AG04450 (cell line): ENCODE data around the gene NOVA1. TPM values are rescaled to one million over a fixed set of nuclear protein-coding genes. Genes with fewer than 3 reads are reported as not detected.

Experiments used
- CTCF ChIA-PET: fragments of 300-600, 350-600 bp; formaldehyde crosslinking; extraction: SDS; loops from one replicate; lab custom pipeline; 2022; ENCODE audit warnings: antibody characterized with exemption, inconsistent platforms; lab: Charles Lee
- POLR2A ChIA-PET: fragments of 350-600 bp; formaldehyde crosslinking; extraction: SDS; loops from one replicate; lab custom pipeline; 2021; ENCODE audit warnings: antibody characterized with exemption, inconsistent platforms; lab: Yijun Ruan, JAX
- DNase-seq: peaks from one replicate; pipeline ENCODE4 v3.0.0-alpha.2; 2011; ENCODE audit warnings: low read depth, low spot score
- H3K27ac ChIP-seq: one replicate; pipeline ENCODE4 v1.5.1; 2012; ENCODE audit warnings: low read depth, low read length, control low read depth
- H3K27me3 ChIP-seq: one replicate; pipeline ENCODE4 v1.6.0; 2012; ENCODE audit warnings: low read length; ENCODE audit not compliant: control insufficient read depth, insufficient read depth
- H3K4me3 ChIP-seq: 2 replicates; pipeline ENCODE4 v1.5.1; 2011; ENCODE audit warnings: mild to moderate bottlenecking, low read depth, low read length, control low read depth
- H3K9me3 ChIP-seq: 2 replicates; pipeline ENCODE4 v1.5.1; 2012; ENCODE audit warnings: low read length; ENCODE audit not compliant: control insufficient read depth, insufficient read depth
- polyA plus RNA-seq: library from polyadenylated mRNA; depleted of rRNA; stranded (reverse); fragments of >200 nt; gene quantifications from 2 replicates; pipeline ENCODE4 v1.2.3, GENCODE V29; 2011
- TF ChIP-seq, protein P1 (sequence below): IDR thresholded peaks from 2 replicates; pipeline ENCODE4 v1.5.1; 2011; ENCODE audit warnings: low read depth, low read length, control low read depth, inconsistent platforms

Gene NOVA1
- polyA plus RNA-seq, 1 experiment = 5.1 TPM

DNA sequence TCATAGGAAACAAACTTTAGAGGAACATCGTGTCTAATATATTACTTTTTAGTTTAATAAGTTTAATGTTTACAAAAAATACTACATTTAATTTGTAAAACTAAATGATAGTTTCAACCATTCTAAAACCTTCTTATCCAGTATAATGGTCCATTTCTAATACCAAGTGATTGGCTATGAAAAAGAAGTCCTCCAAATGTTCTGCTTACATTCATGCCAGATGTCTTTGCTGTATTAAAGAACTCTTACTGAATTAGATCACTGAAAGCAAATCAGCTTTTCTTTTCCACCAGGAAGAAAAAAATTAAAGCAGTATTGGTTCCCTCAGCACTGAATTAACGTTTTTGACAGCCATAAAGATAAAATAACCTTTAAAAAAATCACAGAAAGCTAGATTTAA is 3.7 kb downstream of the NOVA1 start:
- ChIA-PET CTCF (no interaction called here), POLR2A (no interaction called here)
- DNase-seq = no peak
- Histone ChIP-seq H3K9me3 (no peaks in the 10 kb centered on the region), H3K27ac (no peak overlapping the region), H3K27me3 (peaks cover under 1% of the 10 kb centered on the region), H3K4me3 (no peak overlapping the region)
- TF ChIP-seq, protein P1, sequence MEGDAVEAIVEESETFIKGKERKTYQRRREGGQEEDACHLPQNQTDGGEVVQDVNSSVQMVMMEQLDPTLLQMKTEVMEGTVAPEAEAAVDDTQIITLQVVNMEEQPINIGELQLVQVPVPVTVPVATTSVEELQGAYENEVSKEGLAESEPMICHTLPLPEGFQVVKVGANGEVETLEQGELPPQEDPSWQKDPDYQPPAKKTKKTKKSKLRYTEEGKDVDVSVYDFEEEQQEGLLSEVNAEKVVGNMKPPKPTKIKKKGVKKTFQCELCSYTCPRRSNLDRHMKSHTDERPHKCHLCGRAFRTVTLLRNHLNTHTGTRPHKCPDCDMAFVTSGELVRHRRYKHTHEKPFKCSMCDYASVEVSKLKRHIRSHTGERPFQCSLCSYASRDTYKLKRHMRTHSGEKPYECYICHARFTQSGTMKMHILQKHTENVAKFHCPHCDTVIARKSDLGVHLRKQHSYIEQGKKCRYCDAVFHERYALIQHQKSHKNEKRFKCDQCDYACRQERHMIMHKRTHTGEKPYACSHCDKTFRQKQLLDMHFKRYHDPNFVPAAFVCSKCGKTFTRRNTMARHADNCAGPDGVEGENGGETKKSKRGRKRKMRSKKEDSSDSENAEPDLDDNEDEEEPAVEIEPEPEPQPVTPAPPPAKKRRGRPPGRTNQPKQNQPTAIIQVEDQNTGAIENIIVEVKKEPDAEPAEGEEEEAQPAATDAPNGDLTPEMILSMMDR = no peak

DNA sequence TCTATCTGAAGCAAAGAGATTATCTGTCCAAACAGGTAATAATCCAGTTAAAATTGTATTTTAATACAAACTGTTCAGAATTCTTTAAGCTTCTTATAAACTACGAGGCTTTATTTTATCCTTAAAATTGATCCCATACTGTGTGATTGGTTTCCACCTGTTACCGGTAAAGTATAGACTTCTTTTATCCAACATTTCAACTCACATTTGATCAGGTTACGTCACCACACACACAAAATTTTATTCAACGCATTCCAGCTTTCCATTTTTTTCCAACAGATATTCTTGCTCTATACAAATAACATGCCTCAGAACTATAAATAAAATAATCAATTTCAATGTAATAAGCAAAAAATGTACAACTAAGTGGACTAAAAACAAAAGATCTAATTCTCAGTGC is 4.5 kb downstream of the NOVA1 start:
- CTCF ChIA-PET = no interaction called here
- POLR2A ChIA-PET = no interaction called here
- Histone ChIP-seq H3K9me3 (no peaks in the 10 kb centered on the region), H3K27me3 (no peaks in the 10 kb centered on the region), H3K4me3 (no peak overlapping the region), H3K27ac (no peak overlapping the region)
- DNase-seq = no peak
- TF ChIP-seq, protein P1 = no peak

DNA sequence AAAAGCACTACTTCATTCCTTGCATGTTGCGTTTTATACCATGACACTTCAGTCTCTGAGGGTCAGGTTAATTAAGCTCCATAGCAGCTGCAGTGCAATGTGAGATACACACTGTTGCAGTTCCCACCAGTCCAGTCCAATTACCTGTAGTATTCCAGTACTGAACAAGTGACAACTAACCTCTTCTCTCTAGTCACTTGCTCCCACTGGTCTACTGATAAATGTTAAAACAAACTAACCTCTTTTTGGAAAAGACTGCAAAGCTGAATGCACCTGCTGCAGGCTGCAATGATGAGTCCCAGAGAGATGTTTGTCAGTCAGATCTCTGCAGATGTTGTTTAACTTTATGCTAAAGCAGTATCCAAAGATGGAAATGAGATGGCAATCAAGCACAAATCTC is 7.9 kb downstream of the NOVA1 start:
- POLR2A ChIA-PET = no interaction called here
- H3K27me3 ChIP-seq = no peaks in the 10 kb centered on the region
- H3K9me3 ChIP-seq = no peaks in the 10 kb centered on the region
- H3K27ac ChIP-seq = no peak overlapping the region
- no peak overlapping the region for H3K4me3 ChIP-seq
- TF ChIP-seq, protein P1 = no peak
- no peak for DNase-seq
- CTCF ChIA-PET = no interaction called here

DNA sequence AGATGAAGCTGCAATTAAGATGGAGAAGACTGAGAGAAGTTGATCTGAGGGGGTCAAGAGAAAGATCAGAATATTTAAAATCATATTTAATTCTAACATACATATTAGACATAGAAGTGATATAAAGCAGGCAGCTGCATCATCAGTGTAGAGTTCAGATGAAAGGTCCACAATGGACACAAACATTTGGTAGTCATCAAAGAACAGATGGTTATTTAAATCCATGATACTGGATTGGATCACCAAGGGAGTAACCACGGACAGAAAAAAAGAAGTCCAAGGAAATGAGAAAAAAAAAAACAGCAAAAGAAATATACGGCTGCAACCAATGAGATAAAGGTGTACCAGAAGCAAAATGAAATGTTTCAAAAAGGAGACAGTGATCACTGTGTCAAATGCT is 20.1 kb downstream of the NOVA1 start:
- no peak for DNase-seq

DNA sequence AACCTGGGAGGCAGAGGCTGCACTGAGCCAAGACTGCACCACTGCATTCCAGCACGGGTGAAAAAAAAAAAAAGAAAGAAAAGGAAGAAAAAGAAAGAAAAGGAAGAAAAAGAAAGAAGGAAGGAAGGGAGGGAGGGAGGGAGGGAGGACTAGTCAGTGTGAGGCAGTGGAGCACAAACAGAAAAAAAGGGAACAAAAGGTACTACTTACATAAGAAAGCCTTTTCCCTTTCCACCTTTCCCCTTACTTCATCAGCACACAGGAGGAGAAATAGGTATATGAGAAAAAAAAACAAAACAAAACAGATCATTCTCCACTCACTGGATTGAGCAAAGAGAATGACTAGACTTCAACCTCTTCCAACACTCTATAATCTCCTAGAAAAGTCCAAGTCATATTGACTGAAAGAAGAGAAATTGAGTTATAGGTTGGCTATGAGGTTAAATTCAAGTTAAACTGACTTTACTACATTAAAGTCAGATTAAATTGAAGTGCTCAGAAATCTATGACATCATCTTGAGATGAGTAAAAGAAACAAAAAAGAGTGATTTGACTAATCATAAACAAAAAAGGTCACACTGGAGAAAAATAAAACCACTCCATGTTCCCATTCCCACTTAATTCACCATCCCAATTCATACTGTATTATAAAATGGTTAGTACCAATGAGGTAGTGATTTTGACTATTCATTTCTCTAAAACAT is 43.6 kb downstream of the NOVA1 start:
- CTCF ChIA-PET = no interaction called here
- no peak overlapping the region for H3K4me3 ChIP-seq
- H3K27me3 ChIP-seq = no peaks in the 10 kb centered on the region
- POLR2A ChIA-PET = no interaction called here
- TF ChIP-seq, protein P1 = no peak
- no peak overlapping the region for H3K27ac ChIP-seq
- no peaks in the 10 kb centered on the region for H3K9me3 ChIP-seq
- DNase-seq = no peak

More for the DNA sequence above, 20.1 kb downstream of the NOVA1 start:
- CTCF ChIA-PET = no interaction called here
- TF ChIP-seq, protein P1 = no peak
- Histone ChIP-seq H3K4me3 (no peak overlapping the region), H3K27me3 (no peaks in the 10 kb centered on the region), H3K27ac (no peak overlapping the region), H3K9me3 (no peaks in the 10 kb centered on the region)
- POLR2A ChIA-PET = no interaction called here
